CD8-positive, alpha-beta memory T cell (primary cell): ENCODE data around the gene PSME4. TPM values are rescaled to one million over a fixed set of nuclear protein-coding genes. Genes with fewer than 3 reads are reported as not detected.

Experiments
- CTCF ChIA-PET: fragments of 350-600 bp; sonication (Branson Sonifier 250); formaldehyde crosslinking; loops from one replicate; lab custom pipeline; 2021; ENCODE audit warnings: antibody characterized with exemption; lab: Charles Lee
- POLR2A ChIA-PET: fragments of 350-600 bp; sonication (Branson Sonifier 250); formaldehyde crosslinking; loops from one replicate; lab custom pipeline; 2021; ENCODE audit warnings: antibody characterized with exemption; lab: Charles Lee
- DNase-seq, 5 donors: peaks; one replicate each; pipeline versions ENCODE4 v3.0.0 to v3.0.0-alpha.2; 2020 to 2022; ENCODE audit warnings: mixed read lengths in 1 of 5
- H3K27ac ChIP-seq: one replicate; pipeline ENCODE4 v1.7.0; 2013; ENCODE audit warnings: low read depth, mild to moderate bottlenecking, low read length, moderate library complexity
- H3K27me3 ChIP-seq: 2 replicates; pipeline ENCODE4 v1.7.0; 2013; ENCODE audit warnings: low read length, mild to moderate bottlenecking; ENCODE audit not compliant: insufficient read depth, poor library complexity, severe bottlenecking
- H3K36me3 ChIP-seq: 2 replicates; pipeline ENCODE4 v1.7.0; 2013; ENCODE audit warnings: mild to moderate bottlenecking, low read length, moderate library complexity; ENCODE audit not compliant: insufficient read depth
- H3K4me1 ChIP-seq: 2 replicates; pipeline ENCODE4 v1.7.0; 2013; ENCODE audit warnings: mild to moderate bottlenecking, low read length, moderate library complexity; ENCODE audit not compliant: insufficient read depth
- H3K4me3 ChIP-seq: 2 replicates; pipeline ENCODE4 v1.7.0; 2013; ENCODE audit warnings: mild to moderate bottlenecking, low read length
- H3K9me3 ChIP-seq: 2 replicates; pipeline ENCODE4 v1.7.0; 2013; ENCODE audit warnings: mild to moderate bottlenecking, low read length
- H3K27ac Mint-ChIP-seq, 8 donors: one replicate each; pipeline ENCODE4 v1.8.0; 2020 to 2021; ENCODE audit warnings: mixed read lengths in 8 of 8, mild to moderate bottlenecking in 6 of 8, inconsistent platforms in 3 of 8, moderate library complexity in 3 of 8
- H3K27me3 Mint-ChIP-seq, 2 donors: one replicate each; pipeline ENCODE4 v1.8.0; 2020 to 2021; ENCODE audit warnings: mixed read lengths in 2 of 2, mild to moderate bottlenecking in 1 of 2, moderate library complexity in 1 of 2
- H3K36me3 Mint-ChIP-seq, 3 donors: one replicate each; pipeline ENCODE4 v1.8.0; 2020 to 2021; ENCODE audit warnings: mixed read lengths in 3 of 3, inconsistent platforms in 1 of 3, mild to moderate bottlenecking in 1 of 3
- H3K4me1 Mint-ChIP-seq, 3 donors: one replicate each; pipeline ENCODE4 v1.8.0; 2020 to 2021; ENCODE audit warnings: mixed read lengths in 3 of 3, inconsistent platforms in 1 of 3, mild to moderate bottlenecking in 1 of 3
- H3K4me3 Mint-ChIP-seq, 7 donors: one replicate each; pipeline ENCODE4 v1.8.0; 2020 to 2021; ENCODE audit warnings: mixed read lengths in 7 of 7, mild to moderate bottlenecking in 6 of 7, moderate library complexity in 4 of 7, inconsistent platforms in 2 of 7
- H3K9me3 Mint-ChIP-seq, 5 donors: one replicate each; pipeline ENCODE4 v1.8.0; 2020 to 2022; ENCODE audit warnings: mixed read lengths in 5 of 5, mild to moderate bottlenecking in 3 of 5, moderate library complexity in 2 of 5, inconsistent platforms in 1 of 5
- polyA plus RNA-seq: library from polyadenylated mRNA; unstranded; fragments of 300-500 nt; fragmentation: Illumina TruSeq; gene quantifications from one replicate; pipeline ENCODE4 v1.2.3, GENCODE V29; 2021
- total RNA-seq, 2 experiments: library from RNA; stranded (reverse); gene quantifications; one replicate each; pipeline ENCODE4 v1.2.3, GENCODE V29; 2021

PSME4 gene
- total and polyA plus RNA-seq, 3 experiments from 2014 or later, result 6.2 to 49.9 (median 48.0) TPM

DNA sequence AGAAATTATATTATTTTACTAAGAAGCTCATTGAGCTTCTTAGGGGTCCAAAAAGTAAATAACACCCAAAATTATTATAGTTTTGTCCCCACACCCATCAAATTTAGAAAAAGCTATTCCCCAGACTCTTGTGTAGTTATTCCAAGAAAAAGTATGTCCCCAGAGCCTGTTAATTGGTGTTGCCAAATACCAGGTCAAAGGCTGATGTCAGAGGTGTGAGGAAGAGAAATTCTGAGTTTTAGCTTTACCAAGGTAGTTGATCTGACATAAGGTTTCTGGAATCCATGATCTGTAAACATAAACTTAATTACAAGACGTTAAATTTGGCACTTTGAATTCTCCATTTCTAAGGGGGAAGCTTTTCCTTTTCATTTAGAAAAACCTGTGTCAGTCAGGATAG is 29.3 kb upstream of the PSME4 start:
- Mint-ChIP-seq H3K36me3 (peaks cover 0 to 3% (median 1%) of the 10 kb centered on the region in 3 donors), H3K27me3 (no peaks in the 10 kb centered on the region), H3K4me1 (peaks cover 1 to 13% (median 5%) of the 10 kb centered on the region in 3 donors), H3K4me3 (no peak overlapping the region), H3K27ac (no peak overlapping the region), H3K9me3 (no peaks in the 10 kb centered on the region)
- ChIA-PET POLR2A (interaction anchor here (0.6 kb wide), 1 partner anchor 335 kb away, joined by 3 read pairs; no protein-coding TSS in a partner anchor), CTCF (interaction anchor here (2.4 to 2.5 kb wide), 2 partner anchors 11 to 30 kb away, joined by 6 to 9 read pairs; partner anchors contain the start of gene PSME4)
- Histone ChIP-seq H3K27me3 (no peaks in the 10 kb centered on the region), H3K9me3 (no peaks in the 10 kb centered on the region), H3K27ac (no peak overlapping the region), H3K4me1 (peaks cover 24% of the 10 kb centered on the region), H3K4me3 (no peak overlapping the region), H3K36me3 (no peaks in the 10 kb centered on the region)
- DNase-seq, result no peak

DNA sequence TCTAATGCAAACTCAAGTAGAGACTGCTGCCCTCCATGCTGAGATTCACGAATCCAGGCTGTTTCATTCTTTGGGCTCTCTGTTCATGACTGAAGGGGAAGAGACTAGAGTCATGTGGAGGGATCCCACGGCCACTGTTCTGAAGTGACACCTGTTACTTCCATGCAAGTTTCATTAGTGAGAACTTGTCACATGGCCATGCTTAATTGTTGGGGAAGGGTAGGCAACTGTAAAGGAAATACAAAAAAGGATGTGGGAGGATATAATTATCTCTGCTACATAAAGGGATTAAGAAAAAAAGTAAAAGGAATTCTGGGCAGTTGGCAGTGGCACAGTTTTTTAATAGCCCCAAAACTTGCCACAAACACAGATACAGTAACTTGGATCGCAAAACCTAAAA is 28.0 kb upstream of the PSME4 start:
- no peak overlapping the region for H3K4me3 Mint-ChIP-seq
- Histone ChIP-seq H3K4me3 (no peak overlapping the region), H3K27ac (no peak overlapping the region), H3K9me3 (no peaks in the 10 kb centered on the region), H3K27me3 (no peaks in the 10 kb centered on the region), H3K36me3 (no peaks in the 10 kb centered on the region), H3K4me1 (peaks cover 33% of the 10 kb centered on the region)
- DNase-seq, result no peak
- no peaks in the 10 kb centered on the region for H3K9me3 Mint-ChIP-seq
- ChIA-PET CTCF (no interaction called here), POLR2A (no interaction called here)
- H3K27ac Mint-ChIP-seq, result no peak overlapping the region
- peaks cover 0 to 3% (median 1%) of the 10 kb centered on the region in 3 donors for H3K36me3 Mint-ChIP-seq
- no peaks in the 10 kb centered on the region for H3K27me3 Mint-ChIP-seq
- peaks cover 11 to 23% (median 12%) of the 10 kb centered on the region in 3 donors for H3K4me1 Mint-ChIP-seq

DNA sequence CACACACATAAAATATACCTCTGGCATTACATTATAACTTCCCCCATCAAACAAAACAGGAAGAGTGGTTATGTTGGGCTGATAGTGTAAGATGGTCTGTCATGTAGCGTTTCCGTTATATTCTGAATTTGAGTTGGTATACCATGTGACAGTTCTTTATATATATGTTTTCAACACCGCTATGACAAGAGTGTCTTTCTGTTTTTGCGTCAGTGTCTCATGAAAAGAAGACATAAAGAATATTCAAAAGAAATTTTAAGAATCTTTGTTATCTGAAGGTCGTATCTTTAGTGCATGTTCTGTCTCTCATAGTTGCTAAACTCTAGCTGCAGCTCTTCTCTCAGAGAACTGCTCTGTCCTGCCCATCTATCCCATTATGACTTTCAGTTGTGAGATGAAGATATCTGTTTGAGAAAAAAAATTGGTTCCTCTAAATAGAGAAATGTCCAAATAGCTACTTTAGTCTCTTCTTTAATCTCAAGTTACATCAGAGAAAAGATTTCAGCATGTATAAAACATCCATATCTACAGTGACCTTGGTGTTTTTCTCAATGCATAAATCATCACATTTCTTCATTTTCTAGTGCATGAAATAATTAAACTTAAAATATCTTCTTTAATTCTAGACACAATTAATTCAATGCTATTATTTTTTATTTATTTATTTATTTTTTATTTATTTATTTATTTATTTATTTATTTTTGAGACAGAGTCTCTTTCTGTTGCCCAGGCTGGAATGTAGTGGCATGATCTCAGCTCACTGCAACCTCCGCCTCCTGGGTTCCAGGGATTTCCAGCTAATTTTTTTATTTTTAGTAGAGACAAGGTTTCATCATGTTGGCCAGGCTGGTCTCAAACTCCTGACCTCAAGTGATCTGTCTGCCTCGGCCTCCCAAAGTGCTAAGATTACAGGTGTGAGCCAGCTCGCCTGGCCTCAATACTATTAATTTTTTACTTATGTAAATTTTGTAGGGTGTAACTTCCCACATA is 24.3 kb upstream of the PSME4 start:
- Mint-ChIP-seq H3K27me3 (no peaks in the 10 kb centered on the region), H3K4me1 (peaks cover 25 to 34% (median 30%) of the 10 kb centered on the region in 3 donors), H3K4me3 (peak overlapping the region; percentile 44 to 79 (median 71)), H3K9me3 (no peaks in the 10 kb centered on the region), H3K27ac (peak overlapping the region; percentile 66 to 98 (median 90)), H3K36me3 (peaks cover 6% of the 10 kb centered on the region in 3 donors)
- H3K9me3 ChIP-seq, result no peaks in the 10 kb centered on the region
- H3K4me3 ChIP-seq, result peak overlapping the region; percentile 43
- H3K4me1 ChIP-seq, result peaks cover 54% of the 10 kb centered on the region
- ChIA-PET CTCF (interaction anchor here (1.1 to 1.5 kb wide), 2 partner anchors 16 to 54 kb away, joined by 3 read pairs; no protein-coding TSS in a partner anchor), POLR2A (interaction anchor here (0.8 to 2.0 kb wide), 2 partner anchors 17 to 25 kb away, joined by 10 to 23 read pairs; partner anchors contain the start of gene PSME4)
- H3K27ac ChIP-seq, result peak overlapping the region; percentile 62
- H3K27me3 ChIP-seq, result no peaks in the 10 kb centered on the region
- peak in 2 of 5 donors; percentile 85 for DNase-seq
- no peaks in the 10 kb centered on the region for H3K36me3 ChIP-seq

DNA sequence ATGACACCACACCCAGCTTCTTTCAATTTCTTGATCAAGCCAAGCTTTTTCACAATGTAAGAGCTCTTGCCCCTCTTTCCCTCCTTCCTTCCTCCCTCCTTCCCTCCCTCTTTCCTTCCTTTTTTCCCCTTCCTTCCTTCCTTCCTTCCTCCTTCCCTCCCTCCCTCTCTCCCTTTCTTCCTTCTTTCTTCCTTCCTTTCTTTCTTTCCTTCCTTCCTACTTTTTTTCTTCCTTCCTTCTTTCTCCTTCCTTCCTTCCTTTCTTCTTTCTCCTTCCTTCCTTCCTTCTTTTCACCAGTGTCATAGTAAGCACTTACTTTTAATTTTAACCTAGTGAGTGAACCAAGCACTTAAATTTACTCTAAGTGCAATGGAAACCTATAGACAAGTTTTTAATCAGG is 21.2 kb upstream of the PSME4 start:
- DNase-seq, result no peak
- POLR2A ChIA-PET, result no interaction called here
- CTCF ChIA-PET, result interaction anchor here (1.7 kb wide), 1 partner anchor 12 kb away, joined by 3 read pairs; no protein-coding TSS in a partner anchor

DNA sequence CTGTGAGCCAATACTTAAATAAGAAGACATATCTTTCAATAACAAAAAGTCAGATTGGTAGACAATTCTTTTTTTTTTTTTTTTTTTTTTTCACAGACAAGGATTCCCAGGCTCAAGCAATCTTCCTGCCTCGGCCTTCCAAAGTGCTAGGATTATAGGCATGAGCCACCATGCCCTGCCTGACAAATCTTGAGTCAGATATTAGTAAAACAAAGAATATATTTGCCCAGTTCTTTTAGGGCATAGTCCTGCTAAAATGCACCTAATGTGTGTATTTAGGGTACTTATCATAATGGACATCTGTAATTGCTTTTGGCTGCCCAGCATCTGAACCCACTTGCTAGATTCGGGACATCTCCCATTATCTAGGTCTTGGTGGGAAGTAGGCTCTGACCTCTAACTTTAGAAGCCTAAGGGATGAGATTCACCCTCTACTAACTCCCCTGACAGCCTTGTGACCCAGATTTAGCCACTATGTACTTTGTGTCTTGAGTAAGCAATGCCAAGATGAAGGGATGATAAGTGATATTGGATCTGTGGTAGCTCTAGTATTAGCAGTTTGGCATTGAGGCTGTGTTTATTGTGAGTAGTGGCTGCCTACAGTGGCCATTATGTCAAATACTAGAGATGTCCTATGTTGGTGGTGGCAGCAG is 18.5 kb upstream of the PSME4 start:
- H3K27ac ChIP-seq, result no peak overlapping the region
- H3K36me3 Mint-ChIP-seq, result peaks cover 8 to 13% (median 12%) of the 10 kb centered on the region in 3 donors
- CTCF ChIA-PET, result no interaction called here
- H3K9me3 Mint-ChIP-seq, result no peaks in the 10 kb centered on the region
- DNase-seq, result no peak
- H3K27me3 ChIP-seq, result no peaks in the 10 kb centered on the region
- H3K9me3 ChIP-seq, result no peaks in the 10 kb centered on the region
- H3K36me3 ChIP-seq, result no peaks in the 10 kb centered on the region
- peaks cover 29% of the 10 kb centered on the region for H3K4me1 ChIP-seq
- H3K27ac Mint-ChIP-seq, result peak overlapping the region in 4 of 8 donors; percentile 7 to 43 (median 37)
- peak overlapping the region in 1 of 7 donors; percentile 51 for H3K4me3 Mint-ChIP-seq
- no peaks in the 10 kb centered on the region for H3K27me3 Mint-ChIP-seq
- H3K4me3 ChIP-seq, result no peak overlapping the region
- peaks cover 31 to 53% (median 39%) of the 10 kb centered on the region in 3 donors for H3K4me1 Mint-ChIP-seq
- POLR2A ChIA-PET, result no interaction called here

More for the DNA sequence above, 21.2 kb upstream of the PSME4 start:
- Mint-ChIP-seq H3K9me3 (no peaks in the 10 kb centered on the region), H3K27ac (peak overlapping the region; percentile 13 to 94 (median 61)), H3K4me1 (peaks cover 32 to 54% (median 40%) of the 10 kb centered on the region in 3 donors), H3K36me3 (peaks cover 6 to 9% (median 6%) of the 10 kb centered on the region in 3 donors), H3K4me3 (peak overlapping the region in 1 of 7 donors; percentile 29), H3K27me3 (no peaks in the 10 kb centered on the region)
- no peak overlapping the region for H3K27ac ChIP-seq
- H3K27me3 ChIP-seq, result no peaks in the 10 kb centered on the region
- no peaks in the 10 kb centered on the region for H3K36me3 ChIP-seq
- H3K9me3 ChIP-seq, result no peaks in the 10 kb centered on the region
- H3K4me3 ChIP-seq, result no peak overlapping the region
- peaks cover 49% of the 10 kb centered on the region for H3K4me1 ChIP-seq

DNA sequence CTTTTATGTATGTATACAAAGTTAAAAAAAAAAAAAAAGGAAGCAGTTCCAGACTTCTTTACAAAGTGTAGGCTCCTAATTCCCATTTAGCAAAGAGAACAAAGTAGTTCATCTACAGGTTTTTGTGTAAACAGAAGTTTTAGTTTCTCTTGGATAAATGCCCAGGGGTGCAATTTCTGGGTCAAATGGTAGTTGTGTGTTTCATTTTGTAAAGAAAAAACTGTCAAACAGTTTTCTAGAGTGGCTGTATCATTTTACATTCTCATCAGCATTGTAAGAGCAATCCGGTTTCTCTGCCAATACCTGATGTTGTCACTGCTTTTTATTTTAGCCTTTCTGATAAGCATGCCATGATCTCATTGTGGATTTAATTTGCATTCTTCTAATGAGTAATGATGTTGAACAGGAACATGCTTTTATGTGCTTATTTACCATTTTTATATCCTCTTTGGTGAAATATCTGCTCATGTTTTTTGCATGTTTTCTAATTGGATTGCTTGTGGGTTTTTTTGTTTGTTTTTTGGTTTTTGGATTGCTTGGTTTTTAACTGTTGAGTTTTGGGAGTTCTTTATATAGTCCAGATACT is 16.6 kb upstream of the PSME4 start:
- ChIA-PET CTCF (interaction anchor here (1.0 kb wide), 1 partner anchor 60 kb away, joined by 3 read pairs; no protein-coding TSS in a partner anchor), POLR2A (no interaction called here)
- Mint-ChIP-seq H3K4me3 (peak overlapping the region in 4 of 7 donors; percentile 1 to 55 (median 27)), H3K36me3 (peaks cover 13 to 17% (median 13%) of the 10 kb centered on the region in 3 donors), H3K27me3 (no peaks in the 10 kb centered on the region), H3K9me3 (no peaks in the 10 kb centered on the region), H3K27ac (peak overlapping the region; percentile 52 to 94 (median 86)), H3K4me1 (peaks cover 19 to 46% (median 25%) of the 10 kb centered on the region in 3 donors)
- Histone ChIP-seq H3K4me1 (peaks cover 10% of the 10 kb centered on the region), H3K9me3 (no peaks in the 10 kb centered on the region), H3K4me3 (no peak overlapping the region), H3K27me3 (no peaks in the 10 kb centered on the region), H3K36me3 (no peaks in the 10 kb centered on the region), H3K27ac (no peak overlapping the region)
- DNase-seq, result no peak

DNA sequence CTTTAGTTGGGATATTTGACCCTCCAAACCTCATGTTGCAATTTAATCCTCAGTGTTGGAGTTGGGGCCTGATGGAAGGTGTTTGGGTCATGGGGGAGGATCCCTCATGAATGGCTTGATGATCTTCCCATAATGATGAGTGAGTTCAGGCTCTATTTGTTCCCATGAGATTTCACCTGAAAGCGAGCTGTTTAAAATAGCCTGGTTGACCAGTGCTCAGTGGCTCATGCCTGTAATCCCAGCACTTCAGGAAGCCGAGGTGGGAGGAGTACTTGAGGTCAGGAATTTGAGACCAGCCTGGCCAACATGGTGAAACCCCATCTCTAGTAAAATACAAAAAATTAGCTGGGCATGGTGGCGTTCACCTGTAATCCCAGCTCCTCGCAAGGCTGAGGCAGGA is 14.9 kb upstream of the PSME4 start:
- Histone ChIP-seq H3K4me3 (no peak overlapping the region), H3K27me3 (no peaks in the 10 kb centered on the region), H3K4me1 (peaks cover 4% of the 10 kb centered on the region), H3K36me3 (no peaks in the 10 kb centered on the region), H3K27ac (no peak overlapping the region), H3K9me3 (no peaks in the 10 kb centered on the region)
- Mint-ChIP-seq H3K36me3 (peaks cover 8 to 22% (median 14%) of the 10 kb centered on the region in 3 donors), H3K4me3 (no peak overlapping the region), H3K27ac (peak overlapping the region in 6 of 8 donors; percentile 9 to 73 (median 43)), H3K9me3 (no peaks in the 10 kb centered on the region), H3K27me3 (no peaks in the 10 kb centered on the region), H3K4me1 (peaks cover 15 to 46% (median 29%) of the 10 kb centered on the region in 3 donors)
- ChIA-PET POLR2A (no interaction called here), CTCF (no interaction called here)
- DNase-seq, result no peak
